ENCODE data around the gene ARL2.

The ARL2 gene

DNA sequence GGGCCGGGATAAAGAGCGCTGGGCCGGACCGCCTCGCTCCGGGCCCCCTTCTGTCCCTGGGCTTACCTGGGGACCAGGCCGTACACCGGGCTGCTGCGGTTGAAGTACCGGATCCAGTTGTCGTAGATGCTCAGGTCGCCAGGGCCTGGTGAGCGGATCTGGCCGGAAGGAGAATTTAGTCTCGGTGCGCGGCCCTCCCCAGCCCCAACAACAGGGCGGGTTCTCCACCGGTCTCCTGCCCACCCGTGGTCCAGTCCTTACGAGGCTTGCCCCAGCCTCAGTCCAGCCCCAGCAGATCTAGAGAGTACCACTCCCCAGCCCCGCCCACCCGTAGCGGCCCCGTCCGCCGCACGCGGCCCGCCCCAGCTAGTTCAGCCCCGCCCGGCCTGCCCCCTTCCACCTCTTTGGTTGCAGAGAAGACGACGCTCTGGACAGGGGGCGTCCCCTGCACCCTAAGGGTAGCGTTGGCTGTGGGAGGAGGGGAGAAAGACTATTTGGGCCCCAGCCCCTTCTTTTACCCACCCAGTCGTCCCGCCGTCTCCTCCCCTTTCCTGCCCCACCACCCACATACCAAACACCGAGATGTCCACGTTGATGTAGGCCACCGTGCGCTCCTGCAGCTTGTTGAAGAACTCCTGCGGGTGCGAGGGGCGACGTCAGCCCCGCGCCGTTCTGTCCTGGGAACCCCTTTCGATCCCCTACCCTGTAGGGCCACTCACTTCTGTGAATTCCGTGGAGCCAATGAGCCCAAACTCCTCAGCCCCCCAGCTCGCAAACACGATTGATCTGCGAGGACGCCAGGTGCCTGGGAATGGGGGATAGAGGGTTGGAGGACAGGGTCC, 33.8 kb downstream of the ARL2 start:
- DNase-seq (ENCODE audit: low read depth) = no peak

DNA sequence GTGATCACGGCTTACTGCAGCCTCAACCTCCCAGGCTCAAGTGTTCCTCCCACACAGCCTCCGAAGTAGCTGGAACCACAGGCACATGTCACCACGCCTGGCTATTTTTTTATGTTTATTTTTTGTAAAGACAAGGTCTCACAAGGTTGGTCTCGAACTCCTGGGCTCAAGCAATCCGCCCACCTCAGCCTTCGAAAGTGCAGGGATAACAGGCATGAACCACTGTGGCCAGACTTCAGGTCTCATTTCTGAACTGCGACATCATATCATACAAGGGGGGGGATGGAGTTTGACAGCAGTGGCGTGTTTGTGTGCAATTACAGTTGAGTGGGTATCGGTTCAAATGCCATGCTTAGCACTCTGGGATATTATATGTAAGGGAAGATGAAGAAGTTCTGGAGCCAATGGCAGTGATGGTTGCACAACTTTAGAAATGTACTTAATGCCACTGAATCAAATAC, 37.5 kb downstream of the ARL2 start:
- no peak for DNase-seq (ENCODE audit: low read depth)

DNA sequence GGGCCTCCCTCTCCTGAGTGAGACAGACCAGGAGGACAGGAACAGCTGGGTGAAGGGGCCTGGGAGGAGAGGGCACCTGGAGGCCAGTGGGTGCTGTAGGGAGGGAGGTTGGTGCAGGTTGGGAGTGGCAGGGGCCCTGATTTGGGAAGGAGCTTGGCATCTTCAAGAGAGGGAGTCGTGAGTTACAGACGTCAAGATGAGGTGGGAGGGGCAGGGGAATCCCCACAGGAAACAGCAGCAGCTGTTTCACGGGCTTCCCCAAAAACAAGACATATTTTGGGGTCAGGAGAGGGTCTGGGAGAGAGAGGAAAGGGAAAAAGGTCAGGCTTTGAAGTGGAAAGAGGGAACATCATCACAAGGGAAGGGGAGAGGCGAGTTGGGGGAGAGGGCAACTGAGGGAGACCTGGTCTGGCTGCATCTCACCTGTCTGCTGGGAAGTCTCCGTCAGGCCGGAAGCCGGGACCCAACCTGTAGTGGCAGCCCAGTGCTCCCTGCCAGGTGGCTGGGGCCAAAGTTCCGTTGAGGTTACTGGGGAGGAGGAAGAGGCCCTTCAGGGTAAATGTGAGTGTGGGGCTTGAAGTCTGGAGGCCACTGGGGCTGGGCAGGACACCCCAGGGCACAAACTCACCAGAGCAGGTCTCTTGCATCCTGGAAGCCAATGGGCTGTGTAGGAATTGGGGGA, 40.0 kb downstream of the ARL2 start:
- no peak for DNase-seq (ENCODE audit: low read depth)

DNA sequence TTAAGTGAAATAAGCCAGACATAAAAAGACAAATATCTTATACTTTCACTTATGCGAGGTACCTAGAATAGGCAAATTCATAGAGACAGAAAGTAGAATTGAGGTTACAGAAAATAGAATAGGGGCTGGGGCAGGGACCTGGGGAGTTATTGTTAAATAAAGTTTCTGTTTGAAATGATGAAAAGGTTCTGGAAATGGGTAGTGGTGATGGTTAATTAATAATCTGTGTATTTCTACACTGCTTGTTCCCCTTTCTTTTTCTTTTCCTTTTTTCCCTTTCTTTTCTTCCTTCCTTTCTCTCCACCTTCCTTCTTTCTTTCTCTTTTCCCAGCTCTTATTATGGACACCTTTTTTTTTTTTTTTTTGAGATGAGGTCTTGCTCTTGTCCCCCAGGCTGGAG, 41.6 kb downstream of the ARL2 start:
- no peak for DNase-seq (ENCODE audit: low read depth)

DNA sequence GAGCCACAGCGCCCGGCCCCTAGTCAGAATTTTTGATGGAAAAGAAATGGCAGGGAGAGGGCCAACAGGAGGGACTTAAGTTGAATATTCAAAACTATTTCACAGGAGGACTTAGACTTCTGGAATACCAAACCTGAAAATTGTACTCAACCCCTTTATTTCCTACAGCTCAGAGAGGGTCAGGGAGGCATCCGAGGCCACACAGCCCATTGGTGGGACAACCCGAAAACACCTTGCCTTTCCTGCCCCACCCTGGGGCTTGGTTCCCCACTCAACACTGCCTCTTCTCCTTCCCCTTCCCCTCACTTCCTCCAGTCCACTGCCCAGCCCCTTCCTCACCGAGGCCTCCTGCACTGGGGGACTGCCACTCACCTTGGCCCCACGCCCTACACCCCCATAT, 43.0 kb downstream of the ARL2 start:
- DNase-seq (ENCODE audit: low read depth) = no peak

DNA sequence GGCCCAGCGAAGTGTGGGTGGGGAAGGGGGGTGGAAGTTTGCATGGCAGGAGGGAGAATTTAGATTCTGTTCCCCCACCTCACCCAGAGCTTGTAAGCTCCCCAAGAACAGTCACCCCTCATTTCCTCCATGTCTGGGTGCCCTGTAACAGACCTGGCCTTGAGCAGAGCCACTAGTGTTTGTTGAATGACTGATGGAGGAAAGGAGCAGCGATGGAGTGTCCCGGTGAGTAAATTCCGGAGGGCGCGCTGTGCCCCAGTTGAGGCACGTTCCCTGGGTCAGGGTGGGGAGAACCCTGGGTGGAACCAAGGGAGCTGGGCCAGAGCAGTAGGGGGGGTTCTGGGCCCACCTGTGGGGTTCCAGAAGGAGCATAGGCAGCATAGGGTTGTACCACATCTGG, 43.6 kb downstream of the ARL2 start:
- DNase-seq (ENCODE audit: low read depth) = no peak

DNA sequence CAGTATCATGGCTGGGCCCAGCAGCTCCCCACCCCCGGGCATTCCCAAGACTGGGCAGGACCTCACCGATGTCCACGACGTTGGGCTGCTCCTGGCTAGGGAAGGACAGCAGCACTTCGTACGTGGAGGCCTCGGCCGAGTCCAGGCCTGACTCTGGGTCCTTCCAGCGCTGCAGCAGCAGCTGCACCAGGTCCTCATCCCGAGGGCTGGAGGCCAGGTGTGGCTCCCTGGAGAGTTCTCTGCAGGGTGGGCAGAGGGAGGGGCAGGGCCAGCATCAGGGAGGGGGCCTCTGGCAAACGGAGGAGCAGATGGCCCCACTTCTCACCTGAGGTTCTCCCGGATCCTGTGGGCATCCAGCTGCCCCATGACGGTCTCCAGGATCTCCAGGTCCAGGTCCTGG, 44.1 kb downstream of the ARL2 start:
- no peak for DNase-seq (ENCODE audit: low read depth)

DNA sequence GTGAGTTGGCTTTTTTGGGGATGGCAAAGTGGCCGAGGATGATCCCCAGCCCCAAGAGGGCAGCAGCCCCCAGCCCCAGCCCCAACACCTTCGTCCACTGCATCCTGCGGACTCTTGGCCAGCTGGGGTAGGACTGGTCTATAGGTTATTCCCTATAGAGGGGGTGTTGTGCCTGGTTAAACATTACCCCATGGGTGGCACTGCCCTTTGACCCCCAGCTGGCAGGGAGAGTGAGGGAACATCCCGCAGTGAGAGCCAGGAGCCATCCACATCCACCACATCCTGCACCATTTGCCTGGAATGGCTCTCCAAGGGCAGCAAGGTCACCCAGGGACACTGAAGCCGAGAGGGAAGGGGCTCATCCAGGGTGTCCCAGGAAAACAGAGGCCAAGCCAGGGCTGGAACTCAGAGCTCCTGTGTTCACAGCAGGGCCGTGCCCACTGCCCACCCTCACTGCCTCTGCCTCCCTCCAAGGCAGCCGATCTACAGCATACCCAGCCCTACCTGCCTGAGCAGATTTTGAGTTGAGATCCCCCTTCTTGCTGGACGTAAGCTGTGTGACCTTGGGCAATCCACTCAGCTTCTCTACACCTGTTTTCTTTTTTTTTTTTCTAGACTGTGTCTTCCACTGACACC, 44.6 kb downstream of the ARL2 start, which contains the start of gene NAALADL1:
NAALADL1 (minus strand) TSS at position 135 of the 636 bp plus-strand sequence; CDS start at position 103, 32 bp downstream.
- no peak for DNase-seq (ENCODE audit: low read depth)

DNA sequence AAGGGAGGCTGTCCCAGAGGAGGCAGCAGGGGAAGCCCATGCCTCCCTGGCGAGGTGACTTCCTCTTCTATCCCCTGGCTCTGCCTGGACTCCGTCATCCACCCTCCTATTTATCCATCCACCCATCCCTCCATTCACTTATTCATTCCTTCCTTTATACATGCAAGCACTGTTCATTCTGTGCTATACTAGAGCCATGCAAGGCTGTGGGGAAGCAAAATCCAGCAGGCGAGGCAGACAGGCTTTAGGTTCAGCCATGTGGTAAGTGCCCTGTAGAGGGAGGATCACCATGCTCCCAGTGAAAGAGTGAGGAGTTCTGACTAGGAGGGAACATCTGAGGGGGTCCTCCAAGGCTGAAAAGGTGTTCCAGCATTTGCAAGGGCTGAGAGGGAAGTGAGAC, 45.6 kb downstream of the ARL2 start:
- no peak for DNase-seq (ENCODE audit: low read depth)

DNA sequence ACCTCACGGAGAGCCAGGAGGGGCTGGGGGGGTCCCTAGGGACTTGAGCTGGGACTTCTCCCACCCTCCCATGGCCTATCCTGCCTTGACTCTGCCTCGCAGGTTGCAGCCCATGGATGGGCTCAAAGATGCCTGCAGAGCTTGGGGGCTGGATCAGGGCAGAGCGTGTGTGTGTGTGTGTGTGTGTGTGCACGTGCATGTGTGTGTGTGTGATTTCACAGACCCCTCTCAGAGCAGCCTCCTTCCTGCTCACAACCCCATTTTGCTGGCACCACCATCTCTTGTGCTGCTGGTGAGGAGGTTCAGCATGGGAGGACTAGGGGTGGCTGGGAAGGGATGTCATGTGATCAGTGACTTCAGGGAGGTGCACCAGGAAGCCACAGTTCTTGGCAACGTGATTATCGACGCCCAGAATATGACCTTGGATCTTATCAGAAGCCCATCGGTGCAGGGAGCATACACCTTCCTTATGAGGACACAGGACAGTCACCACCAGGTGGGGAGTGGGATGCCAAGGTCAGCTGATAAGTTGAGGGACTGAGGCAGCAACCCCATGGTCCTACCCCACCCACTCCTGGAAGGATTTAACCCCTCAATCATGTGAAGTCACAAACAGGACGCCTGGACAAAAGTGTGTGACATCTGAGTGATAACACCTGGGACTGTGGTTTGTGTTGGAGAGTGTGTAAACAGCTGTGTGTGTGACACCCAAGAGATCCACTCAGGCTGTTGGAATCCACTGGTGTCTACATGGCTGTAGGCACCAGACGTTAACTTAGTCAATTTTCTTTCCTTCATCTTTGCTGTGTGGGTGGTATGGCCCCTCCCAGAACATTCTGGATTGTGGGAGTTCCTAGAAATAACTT, 46.2 kb downstream of the ARL2 start:
- no peak for DNase-seq (ENCODE audit: low read depth)

DNA sequence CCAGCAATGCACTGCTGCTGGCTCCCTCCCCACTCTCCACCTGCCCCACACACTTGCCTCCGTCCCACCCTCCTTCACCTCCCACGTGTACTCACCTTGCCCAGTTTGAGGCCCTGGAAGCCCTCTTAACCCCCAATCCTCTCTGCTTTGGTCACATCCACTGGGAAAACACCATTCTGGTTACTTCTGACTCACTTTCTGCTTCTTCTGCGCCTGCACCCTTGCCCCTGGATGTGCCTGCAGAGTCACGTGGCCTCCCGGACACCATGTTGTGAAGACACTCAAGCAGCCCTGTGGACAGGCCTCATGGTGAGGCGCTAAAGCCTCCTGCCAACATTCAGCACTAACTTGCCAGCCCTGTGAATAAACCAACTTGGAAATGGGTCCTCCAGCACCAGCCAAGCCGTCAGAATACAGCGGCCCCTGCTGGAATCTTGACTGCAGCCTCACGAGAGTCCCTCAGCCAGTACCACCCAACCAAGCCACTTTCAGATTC, 47.0 kb downstream of the ARL2 start:
- no peak for DNase-seq (ENCODE audit: low read depth)

DNA sequence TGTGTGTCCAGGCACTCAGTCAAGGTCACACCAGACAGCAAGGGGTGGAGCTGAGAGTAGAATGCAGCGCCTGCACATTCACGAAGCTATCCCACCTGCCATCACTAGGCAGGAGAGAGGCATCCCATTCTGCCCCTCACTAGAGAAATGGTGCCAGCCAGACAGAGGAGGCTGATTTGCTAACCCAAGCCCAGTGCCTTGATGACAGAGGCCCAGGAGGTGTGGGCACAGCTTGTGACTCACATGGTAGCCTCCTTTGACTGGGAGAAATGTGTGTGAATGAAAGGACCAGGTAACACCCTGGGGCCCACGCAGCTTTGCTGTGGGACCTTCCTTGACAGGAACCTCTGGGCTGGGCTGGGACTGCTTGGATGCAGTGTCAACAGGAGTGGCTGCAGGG, 49.6 kb downstream of the ARL2 start:
- no peak for DNase-seq (ENCODE audit: low read depth)

DNA sequence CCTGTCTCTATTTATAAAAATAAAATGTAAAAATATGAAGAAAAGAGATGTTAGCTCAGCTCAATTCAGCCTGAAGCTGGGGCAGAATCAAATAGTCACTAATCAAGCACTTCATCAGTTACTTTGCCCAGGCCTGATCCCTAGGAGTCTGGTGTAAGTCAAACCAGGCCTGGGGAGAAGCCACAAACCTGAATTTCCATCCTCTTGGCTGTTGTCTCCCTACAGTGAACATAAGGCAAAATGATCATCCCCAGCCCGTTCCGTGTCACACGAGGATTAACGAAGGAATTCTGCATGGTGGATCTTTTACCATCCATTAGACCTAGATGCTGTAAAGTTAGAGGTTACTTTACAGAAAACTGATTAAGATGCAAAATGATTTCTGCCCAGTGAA, 50.9 kb downstream of the ARL2 start:
- DNase-seq (ENCODE audit: low read depth) = no peak

DNA sequence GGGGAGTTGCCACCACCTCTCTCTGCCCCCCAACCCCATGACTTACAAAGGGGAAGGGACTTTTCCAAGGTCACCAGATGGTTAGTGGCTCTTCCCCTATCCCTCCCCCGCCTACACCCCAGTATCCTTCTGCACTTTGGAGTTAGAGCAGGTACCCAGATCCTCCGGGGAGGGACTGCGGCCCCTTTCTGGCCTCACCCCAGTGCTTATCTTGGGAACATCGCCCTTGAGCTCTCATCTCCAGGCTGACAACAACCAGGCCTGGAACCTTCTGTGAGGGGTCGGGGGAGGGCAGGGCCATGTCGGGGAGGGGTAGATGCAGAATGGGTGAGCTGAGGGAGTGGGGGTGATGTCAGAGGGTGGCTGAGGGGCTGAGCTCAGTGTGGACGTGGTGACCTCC, 51.9 kb downstream of the ARL2 start:
- no peak for DNase-seq (ENCODE audit: low read depth)

DNA sequence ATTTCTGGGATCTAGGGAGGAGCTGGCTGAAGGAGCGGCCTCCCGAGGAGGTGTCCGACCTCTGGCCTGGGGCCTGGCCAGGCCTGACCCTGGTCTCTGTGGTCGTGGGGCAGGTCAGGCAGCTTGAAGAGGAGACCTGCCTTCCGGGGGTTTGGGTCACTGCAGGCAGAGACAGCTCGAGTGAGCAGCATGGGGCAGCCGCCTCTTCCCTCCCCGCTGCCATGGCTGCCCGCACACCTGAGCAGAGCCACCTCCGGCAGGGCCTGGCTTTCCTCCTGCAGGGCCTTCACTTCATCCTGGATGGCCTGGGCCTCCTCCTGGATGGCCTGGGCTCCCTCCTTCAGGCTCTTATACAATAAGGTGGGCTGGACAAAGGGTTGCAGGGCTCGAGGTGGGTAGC, 52.4 kb downstream of the ARL2 start:
- no peak for DNase-seq (ENCODE audit: low read depth)

DNA sequence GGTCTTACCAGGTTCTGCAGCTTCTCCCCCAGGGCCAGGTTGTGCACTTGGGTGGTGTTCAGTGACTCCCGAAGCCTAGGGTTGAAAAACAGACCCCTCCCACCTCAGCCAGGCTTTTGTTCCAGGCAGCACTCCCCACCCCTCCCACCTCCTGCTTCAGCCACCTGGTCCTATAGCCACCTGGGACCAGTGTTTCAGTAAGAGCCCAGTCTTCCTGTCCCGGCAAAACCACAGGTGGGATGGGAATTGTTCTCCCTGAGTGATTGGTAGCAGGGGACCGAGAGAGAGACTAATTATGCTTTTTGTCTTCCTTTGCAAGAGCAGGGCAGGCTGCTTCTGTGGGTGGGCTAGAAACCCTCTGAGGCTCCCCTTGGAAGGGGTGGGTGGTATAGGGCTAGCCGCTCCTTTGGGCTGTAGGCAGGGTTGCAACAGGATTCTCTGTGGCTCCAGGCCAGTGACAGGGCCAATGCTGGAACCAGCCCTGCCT, 52.9 kb downstream of the ARL2 start:
- DNase-seq (ENCODE audit: low read depth) = no peak

DNA sequence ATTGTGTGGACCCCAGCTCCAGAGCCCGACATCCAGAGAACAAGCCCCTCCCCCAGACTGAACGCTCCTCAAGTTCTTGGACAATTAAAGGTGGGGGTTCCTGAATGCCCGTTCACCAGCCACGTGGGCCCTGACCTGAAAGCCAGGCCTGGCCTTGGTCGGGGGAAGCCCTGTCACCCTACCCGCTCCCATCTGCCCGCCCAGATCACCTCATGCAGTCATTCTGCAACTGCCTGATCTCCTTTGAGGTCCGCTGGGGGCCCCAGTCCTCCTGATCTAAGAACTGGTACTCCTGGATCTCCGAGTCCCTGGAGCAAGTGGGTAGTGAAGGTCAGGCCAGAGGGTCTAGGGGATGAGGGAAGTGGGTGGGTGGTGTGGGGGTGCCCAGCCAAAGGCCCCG, 53.5 kb downstream of the ARL2 start:
- no peak for DNase-seq (ENCODE audit: low read depth)

DNA sequence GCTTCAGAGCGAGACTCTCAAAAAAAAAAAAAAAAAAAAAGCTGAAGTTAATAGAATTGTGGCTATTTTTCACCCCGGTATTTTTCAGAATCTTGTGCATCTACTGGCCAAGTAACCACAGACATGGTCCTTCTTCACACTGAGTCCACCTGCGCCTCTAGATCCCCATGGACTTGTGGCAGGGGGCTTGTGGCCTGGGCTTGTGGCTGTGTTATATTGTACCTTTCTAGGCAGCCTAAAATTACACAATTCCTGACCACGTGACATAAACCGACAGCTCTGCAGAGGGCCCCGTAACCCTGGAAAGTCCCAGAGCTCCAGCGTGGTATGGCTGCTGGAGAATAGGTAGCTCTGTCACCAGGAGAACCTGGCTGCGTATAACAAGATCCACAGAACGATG, 55.3 kb downstream of the ARL2 start:
- no peak for DNase-seq (ENCODE audit: low read depth)
